Embryonic facial prominence (tissue), 1 donor: ENCODE measurements around the gene ARL11.
A peak's percentile ranks its signal among the peaks of the same experiment; 100 is the strongest.
"Not testable (repeated sequence)": the region's sequence is repeated elsewhere in the genome, so short reads cannot be mapped to it uniquely, and the experiment has no call there.

Experiments used
- DNase-seq: peaks from one replicate; pipeline ENCODE4 v3.0.0-alpha.2; 2016; ENCODE audit errors: extremely low spot score

ARL11 gene

GRCh38 chr13:49627831-49628652 is at the start of gene ARL11:
TSS of gene ARL11 (plus strand) at chr13:49628507. CDS start at chr13:49630448, 1,941 bp downstream.
- DNase-seq: no peak

- DNase-seq: no peak
These were observed 48.8 kb upstream of the ARL11 start for GRCh38 chr13:49579501-49579900.

GRCh38 chr13:49580980-49581680 is 47.2 kb upstream of the ARL11 start:
- no peak for DNase-seq

- no peak for DNase-seq
These were observed 43.5 kb upstream of the ARL11 start for GRCh38 chr13:49584771-49585182.

- DNase-seq: peak; percentile 32
These were observed 42.8 kb upstream of the ARL11 start, which contains the start of gene RCBTB1 for GRCh38 chr13:49585220-49586157. TSS of gene RCBTB1 (minus strand) at chr13:49585558. CDS start at chr13:49567279, 18,279 bp downstream.

DNA sequence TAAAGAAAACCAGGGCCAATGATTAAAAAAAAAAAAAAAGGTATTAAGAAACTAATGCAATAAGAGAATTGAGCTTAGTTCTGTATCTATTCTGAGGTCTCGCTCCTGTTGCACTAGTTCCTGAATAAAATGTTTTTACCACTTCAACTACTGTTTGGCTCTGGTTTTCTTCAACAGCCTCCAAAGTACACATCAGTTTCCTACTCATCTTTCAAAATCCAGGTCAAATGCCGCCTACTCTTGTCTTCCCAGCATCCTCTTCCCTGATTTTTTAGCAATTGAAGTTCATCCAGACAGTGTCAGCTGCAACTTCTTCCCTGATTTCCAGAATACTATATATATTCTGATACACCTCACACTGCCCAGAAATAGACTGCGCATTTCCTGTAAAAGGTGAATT is 41.6 kb upstream of the ARL11 start:
- DNase-seq: no peak

- DNase-seq: no peak
These were observed 40.9 kb upstream of the ARL11 start for GRCh38 chr13:49587311-49587847.

DNA sequence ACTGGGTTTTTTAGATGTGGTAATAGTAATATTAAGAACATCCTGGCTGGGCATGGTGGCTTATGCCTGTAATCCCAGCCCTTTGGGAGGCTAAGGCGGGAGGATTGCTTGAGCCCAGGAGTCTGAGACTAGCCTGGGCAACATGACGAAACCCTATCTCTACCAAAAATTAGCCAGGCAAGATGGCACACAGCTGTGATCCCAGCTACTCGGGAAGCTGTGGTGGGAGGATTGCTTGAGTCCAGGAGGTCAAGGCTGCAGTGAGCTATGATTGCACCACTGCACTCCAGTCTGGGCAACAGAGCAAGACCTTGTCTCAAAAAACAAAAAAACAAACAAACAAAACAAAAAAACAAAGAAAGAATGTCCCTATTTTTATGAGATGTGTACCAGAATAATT is 37.6 kb upstream of the ARL11 start:
- DNase-seq: not testable (repeated sequence)

GRCh38 chr13:49593876-49594275 is 34.4 kb upstream of the ARL11 start:
- DNase-seq: not testable (repeated sequence)

- DNase-seq: no peak
These were observed 33.7 kb upstream of the ARL11 start for GRCh38 chr13:49594576-49594975.

DNA sequence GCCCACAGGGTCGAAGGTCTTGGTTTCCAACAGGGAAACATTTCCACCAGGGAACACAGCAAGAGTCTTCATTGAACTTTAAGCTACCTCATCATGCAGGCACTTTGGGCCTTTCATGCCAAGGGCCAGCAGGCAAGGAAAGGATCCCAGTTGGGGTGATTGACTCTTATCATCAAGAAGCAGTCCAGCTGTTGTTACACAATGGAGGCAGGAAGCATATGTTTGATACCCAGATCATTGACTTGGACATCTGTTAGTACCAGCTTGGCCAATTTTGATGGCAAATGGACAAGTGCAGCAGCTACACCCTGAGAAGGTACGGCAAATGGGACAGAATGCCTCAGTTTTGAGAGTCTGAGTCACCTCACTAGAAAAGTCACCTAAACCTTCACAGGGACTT is 32.1 kb upstream of the ARL11 start:
- DNase-seq: no peak

GRCh38 chr13:49597043-49597641 is 31.2 kb upstream of the ARL11 start:
- no peak for DNase-seq

GRCh38 chr13:49602005-49602404 is 26.3 kb upstream of the ARL11 start:
- DNase-seq: no peak

DNA sequence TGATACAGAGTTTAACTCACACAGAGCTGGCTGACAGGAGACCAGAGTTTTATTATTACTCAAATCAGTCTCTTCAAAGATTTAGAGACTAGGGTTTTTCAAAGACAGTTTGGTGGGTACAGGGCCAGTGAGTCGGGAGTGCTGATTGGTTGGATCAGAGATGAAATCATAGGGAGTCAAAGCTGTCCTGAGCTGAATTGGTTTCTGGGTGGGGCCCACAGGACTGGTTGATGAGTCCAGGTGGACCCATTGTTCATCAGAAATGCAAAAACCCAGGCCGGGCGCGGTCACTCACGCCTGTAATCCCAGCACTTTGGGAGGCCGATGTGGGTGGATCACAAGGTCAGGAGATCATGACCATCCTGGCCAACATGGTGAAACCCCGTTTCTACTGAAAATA is 25.7 kb upstream of the ARL11 start:
- not testable (repeated sequence) for DNase-seq

- DNase-seq: no peak
These were observed 23.7 kb upstream of the ARL11 start for GRCh38 chr13:49604570-49604969.

DNA sequence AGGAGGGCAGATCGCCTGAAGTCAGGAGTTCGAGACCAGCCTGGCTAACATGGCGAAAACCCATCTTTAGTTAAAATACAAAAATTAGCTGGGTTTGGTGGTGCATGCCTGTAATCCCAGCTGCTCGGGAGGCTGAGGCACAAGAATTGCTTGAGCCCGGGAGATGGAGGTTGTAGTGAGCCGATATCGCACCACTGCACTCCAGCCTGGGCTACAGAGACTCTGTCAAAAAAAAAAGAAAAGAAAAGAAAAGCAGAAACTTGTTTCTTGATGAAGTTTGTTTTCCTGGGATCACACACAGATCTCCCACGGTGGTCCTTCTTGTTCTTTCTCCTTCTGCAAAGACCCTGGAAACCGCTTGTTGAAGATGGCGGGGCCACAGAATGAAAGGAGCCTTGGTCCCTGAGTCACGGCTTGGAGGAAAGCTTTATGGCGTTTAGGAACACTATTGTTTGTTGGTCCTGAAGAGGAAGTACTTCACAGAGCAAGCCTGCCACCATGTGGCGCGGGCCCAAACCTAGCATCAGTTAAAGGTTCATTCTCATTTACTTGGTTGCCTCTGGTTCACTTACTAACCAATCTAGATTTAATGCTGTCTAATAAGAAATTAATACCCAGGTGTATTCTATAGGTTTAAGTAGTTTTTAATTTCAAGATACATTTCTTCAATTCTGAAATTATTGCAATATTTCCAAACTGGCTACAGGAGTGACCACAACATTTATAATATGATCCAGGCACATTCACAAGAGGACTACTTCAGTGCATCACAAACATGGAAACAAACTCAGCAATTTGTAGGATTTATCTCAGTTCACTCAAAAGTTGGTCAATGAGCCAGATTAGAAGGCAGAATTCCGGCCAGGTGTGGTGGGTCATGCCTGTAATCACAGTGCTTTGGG is 21.3 kb upstream of the ARL11 start:
- DNase-seq: peak; percentile 67

GRCh38 chr13:49607761-49608160 is 20.5 kb upstream of the ARL11 start:
- DNase-seq: no peak

DNA sequence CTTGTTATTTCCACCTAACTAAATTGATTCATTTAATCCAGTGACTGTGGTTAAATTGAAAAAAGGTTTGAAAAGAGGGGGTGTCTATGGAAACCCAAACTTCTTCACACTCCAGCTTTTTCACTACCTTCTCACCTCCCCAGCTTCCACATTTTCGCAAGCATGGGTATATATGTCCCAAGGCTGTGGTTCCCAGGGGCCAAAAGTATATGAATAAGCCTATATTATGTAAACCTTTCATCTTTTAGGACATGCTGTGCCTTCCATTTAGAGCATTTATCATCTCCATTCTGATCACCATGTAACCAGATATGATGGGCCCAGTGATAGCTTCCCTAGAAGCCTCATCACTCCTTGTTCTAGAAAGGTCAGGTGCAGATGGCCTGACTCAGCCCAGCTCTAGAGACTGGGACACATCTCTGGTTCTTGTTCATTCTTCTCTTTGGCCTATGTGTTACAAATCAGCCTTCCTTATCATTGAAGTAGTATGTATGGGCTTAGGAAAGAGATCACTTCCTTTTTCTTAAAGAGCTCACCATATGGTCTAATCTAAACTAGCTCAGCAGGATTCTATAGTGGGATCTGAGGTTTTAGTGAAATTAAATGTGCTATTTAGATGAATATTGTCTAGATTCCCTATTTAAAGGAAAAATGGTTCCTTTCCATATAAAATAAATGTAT is 19.5 kb upstream of the ARL11 start:
- DNase-seq: no peak

GRCh38 chr13:49610176-49610575 is 18.1 kb upstream of the ARL11 start:
- no peak for DNase-seq
